GM21526 (cell line): ENCODE results near the gene CCDC183.
"Not testable (repeated sequence)": the region's sequence is repeated elsewhere in the genome, so short reads cannot be mapped to it uniquely, and the experiment has no call there.

Experiments used
- ATAC-seq: cut with Tn5 transposase; IDR thresholded peaks from one replicate; pipeline ENCODE4 v1.9.1; 2021; ENCODE audit warnings: moderate library complexity; ENCODE audit not compliant: unreplicated experiment, low FRiP score

The CCDC183 gene

DNA sequence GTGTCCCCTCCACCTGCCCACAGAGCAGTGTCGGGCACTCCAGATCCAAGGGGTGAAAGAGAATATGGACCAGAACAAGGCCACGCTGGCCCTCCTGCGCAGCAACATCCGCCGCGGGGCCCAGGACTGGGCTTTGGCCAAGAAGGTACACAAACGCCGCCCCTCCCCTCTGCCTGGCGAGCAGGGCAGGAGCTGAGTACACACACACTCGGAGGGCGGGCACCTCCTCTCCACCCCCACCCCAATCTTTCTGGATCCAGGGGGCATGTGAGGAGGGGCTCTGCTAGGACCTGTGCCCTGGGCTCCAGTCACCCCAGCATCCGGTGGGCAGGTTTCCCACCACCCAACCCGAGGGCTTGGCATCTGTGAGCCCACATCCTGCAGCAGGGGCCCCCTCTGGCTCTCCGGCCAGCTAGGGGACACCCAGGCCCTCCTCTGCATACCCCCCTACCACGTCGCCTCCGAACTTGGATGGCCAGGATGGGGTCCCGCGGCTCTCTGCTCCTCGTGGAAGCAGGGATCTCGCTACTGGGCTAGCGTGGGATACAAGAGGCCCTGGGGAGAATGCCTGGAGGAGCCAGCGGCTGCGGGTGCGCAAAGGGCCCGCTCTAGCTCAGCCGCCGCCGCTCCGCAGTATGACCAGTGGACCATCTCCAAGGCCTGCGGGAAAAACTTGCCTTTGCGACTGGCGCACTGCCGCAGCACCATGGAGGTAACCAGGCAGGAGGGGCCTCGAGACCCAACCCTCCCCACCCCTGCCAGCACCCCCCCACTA is 3.1 kb downstream of the CCDC183 start:
- ATAC-seq = no peak

DNA sequence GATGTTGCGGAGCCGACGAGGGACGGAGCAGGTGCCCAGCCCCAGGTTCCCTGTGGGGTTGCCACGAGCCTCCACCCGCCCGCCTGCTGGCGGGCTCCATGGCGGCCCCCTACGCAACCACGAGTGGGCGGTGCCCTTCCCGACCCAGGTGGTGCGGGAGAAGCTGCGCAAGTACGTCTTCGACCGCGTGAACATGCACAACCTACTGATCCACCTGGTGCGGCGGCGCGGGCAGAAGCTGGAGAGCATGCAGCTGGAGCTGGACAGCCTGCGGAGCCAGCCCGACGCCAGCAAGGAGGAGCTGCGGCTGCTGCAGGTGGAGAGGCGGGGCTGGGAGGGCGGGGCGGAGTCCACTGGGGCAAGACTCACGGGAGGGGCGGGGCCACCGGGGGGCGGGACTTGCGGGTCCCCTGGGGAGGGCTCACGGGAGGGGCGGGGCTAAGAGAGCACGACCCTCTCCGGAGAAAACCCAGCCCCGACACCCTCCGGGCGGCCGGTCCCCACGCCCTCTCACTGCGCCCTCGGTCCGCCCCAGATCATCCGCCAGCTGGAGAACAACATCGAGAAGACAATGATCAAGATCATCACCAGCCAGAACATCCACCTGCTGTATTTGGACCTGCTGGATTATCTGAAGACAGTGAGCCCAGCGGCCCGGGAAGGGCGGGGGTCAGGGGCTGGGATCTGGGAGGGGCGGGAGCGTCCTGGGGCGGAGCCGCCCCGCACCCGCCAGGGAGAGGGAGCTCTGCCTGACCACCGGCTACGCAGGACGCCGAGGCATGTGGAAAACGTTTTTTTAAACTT is 3.9 kb downstream of the CCDC183 start:
- peak; percentile 47 for ATAC-seq

DNA sequence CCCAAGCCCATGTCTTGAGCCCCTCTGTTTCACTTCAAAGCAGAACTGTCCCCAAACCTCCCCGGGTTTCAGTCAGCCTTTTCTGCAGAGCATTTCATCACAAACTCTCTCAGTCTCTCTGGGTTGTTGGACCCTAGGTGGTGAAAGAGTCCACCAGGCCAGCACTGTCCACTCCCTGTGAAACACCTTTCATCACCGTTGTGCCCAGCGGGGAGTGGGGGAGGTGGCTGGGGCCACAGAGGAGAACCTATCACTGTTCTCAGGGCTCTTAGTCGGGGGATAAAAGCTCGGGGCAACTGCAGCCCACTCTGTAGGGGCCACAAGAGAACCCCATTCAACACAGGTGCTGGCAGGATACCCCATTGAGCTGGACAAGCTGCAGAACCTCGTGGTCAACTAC is 6.2 kb downstream of the CCDC183 start:
- ATAC-seq = no peak

DNA sequence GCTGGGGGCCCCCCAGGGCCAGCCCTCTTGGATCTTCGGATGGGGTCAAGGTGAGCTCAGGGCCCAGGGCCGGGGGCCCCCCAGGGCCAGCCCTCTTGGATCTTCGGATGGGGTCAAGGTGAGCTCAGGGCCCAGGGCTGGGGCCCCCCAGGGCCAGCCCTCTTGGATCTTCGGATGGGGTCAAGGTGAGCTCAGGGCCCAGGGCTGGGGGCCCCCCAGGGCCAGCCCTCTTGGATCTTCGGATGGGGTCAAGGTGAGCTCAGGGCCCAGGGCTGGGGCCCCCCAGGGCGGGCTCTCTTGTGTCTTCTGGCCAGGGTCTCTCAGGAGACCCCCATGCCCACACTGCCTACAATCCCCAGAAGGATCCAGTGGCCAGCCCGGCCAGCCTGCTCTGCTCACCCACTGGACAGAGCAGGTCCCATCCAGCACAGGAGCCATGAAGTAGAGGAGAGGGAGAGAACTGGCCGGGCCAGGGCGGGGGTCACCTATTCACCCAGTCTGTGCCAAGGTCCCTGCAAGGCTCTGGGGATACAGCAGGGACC is 6.9 kb downstream of the CCDC183 start:
- ATAC-seq = not testable (repeated sequence)

DNA sequence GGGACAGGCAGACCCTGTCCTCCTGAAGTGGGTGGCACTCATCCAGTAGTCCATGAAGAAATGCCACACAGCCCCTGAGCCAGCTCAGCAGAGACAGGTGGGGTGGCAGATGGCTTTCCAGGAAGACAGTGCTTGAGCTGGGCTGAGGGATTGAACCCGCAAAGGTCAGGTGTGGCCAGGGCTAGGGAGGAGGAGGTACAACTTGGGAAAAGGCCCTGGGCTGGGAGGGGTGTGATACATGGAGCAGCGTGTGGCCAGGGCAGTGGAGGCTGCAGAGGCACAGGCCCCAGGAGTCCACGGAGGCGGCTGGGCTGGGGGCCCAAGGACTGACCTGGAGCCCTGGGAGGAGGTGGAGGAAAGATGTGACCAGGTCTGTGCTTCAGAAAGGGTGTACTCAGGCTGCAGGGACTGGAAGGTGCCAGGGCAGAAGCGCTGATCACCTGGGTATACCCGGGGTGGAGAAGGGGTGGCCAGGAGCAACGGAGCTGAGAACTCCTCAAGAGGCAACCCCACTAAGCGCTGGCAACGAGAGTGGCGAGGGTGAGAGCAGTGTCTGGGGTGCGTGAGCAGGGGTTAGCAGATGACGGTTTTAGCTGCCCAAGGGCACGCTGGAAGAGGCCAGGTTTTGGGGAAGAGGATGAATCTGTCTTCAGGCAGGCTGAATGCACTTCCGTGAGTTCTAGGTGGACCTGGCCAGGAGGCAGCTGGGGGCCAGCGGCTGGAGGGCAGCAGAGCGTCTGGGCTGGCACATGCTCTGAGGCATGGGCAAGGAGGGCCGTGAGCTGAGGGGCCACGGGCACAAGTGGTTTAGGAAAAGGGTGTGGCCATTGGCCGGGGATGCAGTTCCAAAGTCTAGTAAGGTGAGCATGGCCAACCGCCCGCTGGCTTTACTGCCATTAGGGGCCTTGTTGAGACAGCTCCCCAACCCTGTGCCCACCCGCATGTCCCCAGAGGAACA is 7.7 kb downstream of the CCDC183 start:
- no peak for ATAC-seq

DNA sequence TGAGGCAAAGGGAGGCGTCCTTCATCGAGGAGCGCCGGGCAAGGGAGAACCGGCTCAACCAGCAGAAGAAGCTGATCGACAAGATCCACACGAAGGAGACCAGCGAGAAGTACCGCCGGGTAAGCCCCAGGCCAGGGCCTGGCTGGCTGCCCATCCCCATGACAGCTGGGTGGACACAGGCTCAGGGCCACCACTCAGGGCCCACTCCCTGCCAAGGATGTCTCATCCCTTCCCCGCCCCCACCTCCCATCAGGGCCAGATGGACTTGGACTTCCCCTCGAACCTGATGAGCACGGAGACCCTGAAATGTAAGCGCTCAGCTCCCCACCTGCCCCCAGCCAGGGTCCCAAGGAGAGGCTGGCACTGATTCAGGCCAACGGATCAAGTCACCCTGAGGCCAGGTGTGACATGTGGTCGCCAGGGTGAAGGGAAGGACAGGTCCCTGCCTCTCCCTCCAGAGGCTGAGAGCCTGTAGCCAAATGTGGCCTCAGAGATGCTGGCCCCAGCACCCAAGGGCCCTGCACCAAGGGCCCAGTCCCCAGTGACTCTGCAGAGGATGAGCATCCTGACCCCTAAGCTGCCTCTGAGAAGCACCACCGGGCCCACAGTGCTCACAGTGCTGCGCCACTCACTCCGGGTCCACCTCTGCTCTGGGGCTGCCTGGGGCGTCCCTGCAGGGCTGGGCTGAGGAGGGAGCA is 8.5 kb downstream of the CCDC183 start:
- ATAC-seq = no peak

DNA sequence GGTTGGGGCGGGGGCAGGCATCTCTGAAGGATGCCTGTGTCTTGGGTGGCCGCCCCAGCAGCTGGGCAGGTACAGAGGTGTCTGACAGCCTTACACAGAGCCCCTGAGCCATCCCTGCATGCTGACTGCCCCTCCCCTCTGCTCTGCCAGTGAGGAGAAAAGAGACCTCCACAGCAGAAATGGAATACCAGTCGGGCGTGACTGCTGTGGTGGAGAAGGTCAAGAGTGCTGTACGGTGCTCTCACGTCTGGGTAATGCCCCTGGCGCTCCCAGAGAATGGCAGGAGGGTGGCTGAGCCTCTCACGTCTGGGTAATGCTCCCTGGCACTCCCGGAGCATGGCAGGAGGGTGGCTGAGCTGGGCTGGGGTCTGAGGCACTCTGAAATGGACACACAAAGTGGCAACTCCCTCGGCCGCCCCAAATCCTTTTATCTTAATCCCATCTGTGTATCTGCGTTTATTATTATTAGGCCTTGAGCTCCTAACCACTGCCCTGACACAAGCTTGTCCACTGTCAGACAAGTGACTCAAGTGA is 9.1 kb downstream of the CCDC183 start:
- ATAC-seq = no peak

DNA sequence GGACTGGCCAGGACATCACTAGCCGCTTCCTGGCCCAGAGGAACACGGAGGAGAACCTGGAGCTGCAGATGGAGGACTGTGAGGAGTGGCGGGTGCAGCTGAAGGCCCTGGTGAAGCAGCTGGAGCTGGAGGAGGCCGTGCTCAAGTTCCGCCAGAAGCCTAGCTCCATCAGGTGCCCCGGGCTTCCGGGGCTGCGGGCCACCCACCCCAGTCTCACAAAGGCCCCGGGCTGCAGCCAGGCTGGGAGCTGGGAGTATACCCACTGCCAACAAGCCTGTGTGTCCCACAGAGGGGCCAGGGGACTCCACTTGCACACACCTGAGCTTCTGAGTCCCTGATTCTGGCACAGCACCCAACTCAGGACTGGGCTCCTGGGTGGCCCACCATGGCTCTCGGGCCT is 9.9 kb downstream of the CCDC183 start:
- ATAC-seq = no peak

DNA sequence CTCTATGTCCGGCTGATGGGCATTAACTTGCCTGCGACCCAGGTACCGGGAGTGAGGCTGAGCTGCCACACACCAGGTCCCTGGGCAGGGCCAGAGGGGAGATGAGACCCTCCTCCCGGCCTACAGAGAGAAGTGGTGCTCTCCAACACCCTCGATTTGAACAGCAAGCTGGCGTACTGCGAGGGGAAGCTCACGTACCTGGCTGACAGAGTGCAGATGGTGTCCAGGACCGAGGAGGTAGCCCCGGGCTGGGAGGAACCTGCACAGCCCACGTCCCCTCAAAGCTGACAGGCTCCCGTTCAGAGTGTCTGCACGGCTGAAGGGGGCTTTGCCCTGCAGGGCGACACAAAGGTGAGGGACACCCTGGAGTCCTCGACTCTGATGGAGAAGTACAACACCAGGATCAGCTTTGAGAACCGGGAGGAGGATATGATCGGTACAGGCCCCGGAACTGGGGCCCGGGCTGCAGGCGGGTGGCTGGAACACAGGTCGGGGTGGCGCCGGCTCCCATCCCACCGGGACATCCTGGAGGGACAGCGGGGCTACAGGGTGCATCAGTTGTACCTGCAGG is 10.6 kb downstream of the CCDC183 start:
- ATAC-seq = no peak

DNA sequence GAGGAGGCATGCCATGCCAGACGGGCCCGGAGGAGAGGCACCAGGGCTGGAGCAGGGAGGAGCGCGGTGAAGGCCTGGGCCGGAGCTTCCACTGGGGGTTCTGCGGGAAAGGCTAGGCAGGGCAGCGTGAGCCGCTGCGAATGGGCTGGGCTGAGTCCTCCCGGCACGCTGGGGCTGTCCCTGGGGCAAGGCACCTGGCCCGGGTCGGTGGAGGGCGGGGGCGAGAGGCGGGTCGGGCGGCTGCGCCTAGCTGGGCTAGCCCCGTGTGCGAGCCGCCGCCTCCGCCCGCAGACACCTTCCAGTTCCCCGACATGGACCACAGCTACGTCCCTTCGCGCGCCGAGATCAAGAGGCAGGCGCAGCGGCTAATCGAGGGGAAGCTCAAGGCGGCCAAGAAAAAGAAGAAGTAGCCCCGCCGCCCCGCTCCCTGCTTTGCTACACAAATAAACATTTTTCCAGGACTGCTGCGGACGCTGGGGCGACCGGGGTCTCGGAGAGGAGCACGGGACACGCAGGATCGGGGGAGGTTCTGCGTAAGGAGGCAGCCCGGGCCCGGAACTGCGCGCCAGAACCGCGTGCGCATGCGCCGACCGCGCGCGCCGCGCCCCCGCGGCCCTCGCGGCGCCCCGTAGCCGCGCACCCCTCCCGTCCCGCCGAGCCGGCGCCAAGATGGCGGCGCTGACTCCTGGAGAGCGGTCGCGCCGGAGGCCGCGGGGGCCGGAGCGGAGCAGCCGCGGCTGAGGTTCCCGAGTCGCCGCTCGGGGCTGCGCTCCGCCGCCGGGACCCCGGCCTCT is 11.3 kb downstream of the CCDC183 start, which contains the start of gene RABL6:
RABL6 (plus strand) TSS at position 668 of the 794 bp plus-strand sequence. CDS start 249 bp downstream, outside the sequence.
- peak; percentile 64 for ATAC-seq

DNA sequence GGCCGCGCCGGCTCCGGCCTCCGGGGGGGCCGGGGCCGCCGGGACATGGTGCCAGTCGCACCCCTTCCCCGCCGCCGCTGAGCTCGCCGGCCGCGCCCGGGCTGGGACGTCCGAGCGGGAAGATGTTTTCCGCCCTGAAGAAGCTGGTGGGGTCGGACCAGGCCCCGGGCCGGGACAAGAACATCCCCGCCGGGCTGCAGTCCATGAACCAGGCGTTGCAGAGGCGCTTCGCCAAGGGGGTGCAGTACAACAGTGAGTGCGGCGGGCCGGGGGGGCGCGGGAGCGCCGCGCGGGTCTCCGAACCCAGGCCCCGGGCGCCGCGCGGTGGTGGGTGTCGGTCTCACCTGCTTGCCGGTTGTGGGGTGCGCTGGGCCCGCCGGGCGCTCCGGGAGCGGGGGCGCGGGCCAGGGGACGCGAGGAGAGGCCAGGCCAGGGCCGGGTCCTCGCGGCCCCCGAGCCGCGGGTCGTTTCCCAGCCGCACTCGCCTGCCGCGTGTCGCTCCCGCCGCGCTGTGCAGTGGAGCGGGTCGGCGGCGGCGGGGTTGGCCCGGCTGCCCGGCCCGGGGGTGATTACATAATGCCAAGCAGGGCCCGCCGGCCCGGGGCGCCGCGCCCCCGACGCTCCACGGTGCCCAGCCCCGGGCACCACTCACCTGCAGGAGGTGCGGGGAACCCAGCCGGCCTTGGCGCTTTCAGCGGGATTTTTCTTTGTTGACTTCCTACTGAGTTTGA is 12.1 kb downstream of the CCDC183 start:
- peak; percentile 27 for ATAC-seq

DNA sequence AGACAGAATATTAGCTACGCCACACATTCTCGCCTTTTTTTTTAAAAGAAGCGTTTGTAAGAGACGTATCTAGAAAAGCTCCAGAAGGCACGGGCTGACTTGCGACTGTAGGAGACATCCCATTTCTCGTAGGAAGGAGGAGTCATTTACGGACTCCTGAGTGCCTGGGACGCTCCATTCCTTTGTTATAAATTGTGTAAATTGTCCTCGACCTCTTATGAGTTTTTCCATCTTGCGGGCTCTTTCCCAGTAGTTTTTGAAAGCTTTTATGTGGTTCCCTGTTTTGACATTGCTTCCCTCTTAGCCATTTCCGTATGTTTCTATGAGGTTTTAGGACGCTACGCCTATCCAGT is 12.6 kb downstream of the CCDC183 start:
- ATAC-seq = no peak

DNA sequence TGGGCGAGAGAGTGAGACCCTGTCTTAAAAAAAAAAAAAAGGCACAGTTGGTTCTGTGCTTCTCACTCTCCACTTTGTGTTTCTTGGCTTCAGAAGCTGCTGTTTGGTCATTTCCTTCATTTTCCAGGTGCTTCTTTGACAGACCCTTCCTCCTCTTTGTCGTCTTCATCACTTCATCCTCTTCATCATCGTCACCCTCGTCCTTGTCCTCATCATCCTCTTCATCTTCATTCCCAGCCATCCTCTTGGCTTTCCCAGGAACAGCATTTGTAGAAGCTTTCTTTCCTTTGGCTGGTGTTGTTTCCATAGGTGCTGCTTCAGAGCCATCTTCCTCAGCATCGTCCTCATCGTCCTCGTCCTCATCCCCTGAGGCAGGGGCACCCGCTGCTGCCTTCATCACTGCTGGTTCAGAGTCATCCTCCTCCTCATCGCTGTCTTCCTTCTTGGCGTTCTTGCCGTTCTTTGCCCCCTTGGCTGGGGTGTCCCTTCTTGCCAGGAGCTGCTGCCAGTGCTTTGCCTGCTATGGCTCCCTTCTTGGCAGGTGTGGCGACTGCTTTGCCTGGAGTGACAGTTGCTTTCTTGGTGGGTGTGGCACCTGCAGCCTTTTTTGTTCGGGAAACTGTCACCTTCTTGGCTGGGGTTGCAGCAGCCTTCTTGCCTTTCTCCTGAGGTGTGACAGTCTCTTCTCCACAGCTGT is 18.7 kb downstream of the CCDC183 start:
- no peak for ATAC-seq

DNA sequence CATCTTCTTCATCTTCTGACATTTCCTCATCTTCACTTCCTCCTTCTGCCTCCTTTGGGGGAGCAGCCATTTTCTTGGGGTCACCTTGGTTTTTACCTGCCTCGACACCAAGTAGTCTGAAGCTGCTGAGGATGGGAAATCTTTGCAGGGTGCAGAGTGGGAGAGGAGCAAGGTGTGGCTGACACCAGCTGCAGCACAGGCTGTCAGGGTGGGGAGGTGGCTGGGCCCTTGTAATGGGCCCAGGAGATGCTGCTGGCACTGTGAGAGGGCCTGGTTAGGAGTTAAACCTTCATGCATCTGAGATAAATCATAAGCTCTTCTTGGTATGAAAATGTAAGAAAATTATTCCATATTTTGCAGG is 19.3 kb downstream of the CCDC183 start:
- ATAC-seq = no peak

DNA sequence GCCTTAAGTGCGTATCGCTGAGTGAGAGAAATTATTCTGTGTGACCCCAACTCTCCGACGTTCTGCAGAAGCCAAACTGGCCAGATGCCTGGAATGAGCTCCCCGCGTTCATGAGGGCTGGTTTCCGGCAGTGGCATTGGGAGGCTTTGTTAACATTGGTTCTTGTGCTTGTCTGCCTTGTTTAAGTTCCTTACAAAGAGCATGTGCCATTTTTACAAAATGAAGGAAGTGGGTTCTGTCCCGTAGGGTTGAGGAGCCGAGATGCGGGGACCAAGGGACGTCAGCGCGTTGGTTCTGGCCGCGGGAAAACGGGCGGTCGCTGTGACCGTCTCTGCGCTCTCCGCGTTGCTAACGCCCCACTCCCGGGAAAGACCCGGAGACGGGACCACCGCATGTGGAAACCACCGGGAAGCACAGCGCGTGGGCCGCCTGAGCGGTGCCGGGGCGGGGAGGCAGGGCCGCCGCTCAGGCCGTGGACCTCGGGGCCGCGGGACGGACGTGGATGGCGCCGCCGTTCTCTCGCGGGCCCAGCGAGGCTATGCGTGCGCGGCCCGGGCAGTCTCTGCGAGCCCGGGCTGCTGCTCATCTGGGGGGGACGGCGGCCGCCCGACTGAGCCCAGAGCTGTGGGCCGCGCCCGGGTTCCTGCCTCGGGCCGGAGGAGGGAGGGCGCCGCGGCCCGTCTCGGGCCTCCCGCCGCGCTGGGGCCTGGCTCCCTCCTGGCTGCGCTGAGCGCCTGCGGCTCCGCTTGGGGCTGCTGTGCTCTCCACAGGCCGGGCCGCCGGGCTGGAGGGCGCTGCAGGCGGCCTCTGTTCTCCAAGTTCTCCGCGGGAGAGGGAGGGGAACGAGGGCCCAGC is 25.1 kb downstream of the CCDC183 start:
- ATAC-seq = no peak

DNA sequence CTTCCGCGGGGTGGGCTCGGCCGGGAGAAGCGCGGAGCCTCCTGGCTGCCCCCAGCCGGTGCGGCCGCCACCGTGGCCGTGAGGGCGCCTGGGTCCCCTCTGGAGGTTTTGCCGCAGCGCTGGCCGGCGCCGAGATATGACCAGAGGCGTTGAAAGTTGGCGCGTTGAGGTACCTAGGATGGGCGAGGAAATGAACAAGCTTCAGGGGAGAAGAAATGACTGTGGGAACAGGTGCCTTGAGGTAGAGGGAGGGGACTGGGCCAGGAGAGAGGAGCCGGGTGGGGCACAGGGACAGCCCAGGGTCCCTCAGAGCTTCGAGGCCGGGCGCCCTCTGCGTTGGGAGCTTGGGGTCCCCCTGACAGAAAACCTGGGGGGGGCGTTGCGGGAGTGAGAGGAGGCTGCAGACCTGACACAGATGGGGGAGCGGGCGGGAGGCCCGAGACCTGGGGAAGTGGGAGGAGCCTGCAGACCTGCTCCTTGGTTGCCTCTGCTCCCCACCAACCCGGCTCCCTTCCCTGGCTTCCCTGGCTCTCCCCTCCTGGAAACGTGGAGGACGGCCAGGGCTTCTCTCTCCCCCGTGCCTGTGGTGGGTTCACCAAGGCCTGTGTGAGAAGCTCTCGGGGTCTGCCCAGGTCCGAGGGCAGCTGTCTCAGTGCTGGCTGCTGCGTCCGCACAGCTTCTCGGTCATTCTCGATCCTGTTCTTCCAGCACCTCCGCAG is 25.8 kb downstream of the CCDC183 start:
- no peak for ATAC-seq
